HEK293T (cell line): ENCODE data around the gene CAMKMT.

Experiments
- BHLHE40 ChIP-seq: fragments of 450-650 bp; IDR thresholded peaks from 2 replicates; pipeline ENCODE4 v1.6.1; 2016; ENCODE audit warnings: mild to moderate bottlenecking, moderate library complexity, borderline replicate concordance
- CTBP1 ChIP-seq: fragments of 450-650 bp; IDR thresholded peaks from 2 replicates; pipeline ENCODE4 v1.6.1; 2016; ENCODE audit warnings: borderline replicate concordance
- ELF4 ChIP-seq: fragments of 450-650 bp; IDR thresholded peaks from 2 replicates; pipeline ENCODE4 v1.6.1; 2017; ENCODE audit warnings: antibody characterized with exemption
- FOXM1 ChIP-seq: fragments of 450-650 bp; IDR thresholded peaks from 2 replicates; pipeline ENCODE4 v1.6.1; 2017; ENCODE audit warnings: mild to moderate bottlenecking, borderline replicate concordance
- L3MBTL2 ChIP-seq: fragments of 450-650 bp; conservative IDR thresholded peaks from 2 replicates; pipeline ENCODE4 v1.6.1; 2016; ENCODE audit warnings: mild to moderate bottlenecking
- LEF1 ChIP-seq: fragments of 450-650 bp; IDR thresholded peaks from 2 replicates; pipeline ENCODE4 v1.6.1; 2017; ENCODE audit warnings: mild to moderate bottlenecking, borderline replicate concordance
- SP1 ChIP-seq: fragments of 450-650 bp; IDR thresholded peaks from 2 replicates; pipeline ENCODE4 v1.6.1; 2017
- ZNF384 ChIP-seq: fragments of 450-650 bp; IDR thresholded peaks from 2 replicates; pipeline ENCODE4 v1.6.1; 2016

GRCh38 chr2:44804406-44805265 is 442.9 kb downstream of the CAMKMT start:
- no peak for TF ChIP-seq BHLHE40
- no peak for TF ChIP-seq L3MBTL2
- no peak for TF ChIP-seq LEF1
- no peak for TF ChIP-seq ELF4
- TF ChIP-seq FOXM1: no peak
- TF ChIP-seq ZNF384: no peak
- no peak for TF ChIP-seq SP1
- TF ChIP-seq CTBP1: no peak
